ENCODE results near the gene ANKRD35. TPM values are rescaled to one million over a fixed set of nuclear protein-coding genes. Genes with fewer than 3 reads are reported as not detected.
A peak's percentile ranks its signal among the peaks of the same experiment; 100 is the strongest.

Gene ANKRD35
- total RNA-seq, 1 donor from 2014 or later: 0.77 TPM

GRCh38 chr1:145858901-145859490 lies 26.7 kb downstream of the ANKRD35 start, which contains the start of gene PIAS3:
TSS of gene PIAS3 (minus strand) at chr1:145859081. CDS start at chr1:145858990, 91 bp downstream.
- Histone ChIP-seq H3K4me1 (peaks cover 32% of the 10 kb centered on the region), H3K27me3 (ENCODE audit: low read depth) (no peaks in the 10 kb centered on the region), H3K36me3 (peaks cover 30% of the 10 kb centered on the region), H3K9me3 (replicated peaks) (no peaks in the 10 kb centered on the region), H3K27ac (replicated peaks) (peak within 1 kb of the TSS; percentile 94), H3K4me3 (peak within 1 kb of the TSS; percentile 89)
- intact Hi-C loops (cut with micrococcal nuclease): loop anchor here (10.0 kb wide), 2 partner anchors 56 to 106 kb away; partner anchors contain the start of genes ANKRD34A, ITGA10, PEX11B and POLR3GL
- peak; percentile 97 for DNase-seq
- no peak for TF ChIP-seq CTCF (IDR thresholded peaks at IDR 0.05; ENCODE audit: borderline replicate concordance)

- peak; percentile 54 for DNase-seq
- Histone ChIP-seq H3K27me3 (ENCODE audit: low read depth) (no peaks in the 10 kb centered on the region), H3K4me3 (peak overlapping the region; percentile 89), H3K36me3 (peaks cover 36% of the 10 kb centered on the region), H3K9me3 (replicated peaks) (no peaks in the 10 kb centered on the region), H3K27ac (replicated peaks) (peak overlapping the region; percentile 94), H3K4me1 (peaks cover 32% of the 10 kb centered on the region)
- intact Hi-C loops (cut with micrococcal nuclease): loop anchor here (10.0 kb wide), 2 partner anchors 56 to 106 kb away; partner anchors contain the start of genes ANKRD34A, ITGA10, PEX11B and POLR3GL
- TF ChIP-seq CTCF (IDR thresholded peaks at IDR 0.05; ENCODE audit: borderline replicate concordance): no peak
Measured at GRCh38 chr1:145858238-145858900, 27.3 kb downstream of the ANKRD35 start.

GRCh38 chr1:145857170-145857569 lies 28.5 kb downstream of the ANKRD35 start:
- Histone ChIP-seq H3K9me3 (replicated peaks) (no peaks in the 10 kb centered on the region), H3K27me3 (ENCODE audit: low read depth) (no peaks in the 10 kb centered on the region), H3K4me3 (no peak overlapping the region), H3K4me1 (peaks cover 32% of the 10 kb centered on the region), H3K36me3 (peaks cover 48% of the 10 kb centered on the region), H3K27ac (replicated peaks) (no peak overlapping the region)
- intact Hi-C loops (cut with micrococcal nuclease): loop anchor here (10.0 kb wide), 2 partner anchors 58 to 108 kb away; partner anchors contain the start of genes ANKRD34A, ITGA10, PEX11B and POLR3GL
- no peak for TF ChIP-seq CTCF (IDR thresholded peaks at IDR 0.05; ENCODE audit: borderline replicate concordance)
- no peak for DNase-seq

GRCh38 chr1:145855426-145855948 lies 30.2 kb downstream of the ANKRD35 start:
- DNase-seq: no peak
- intact Hi-C loops (cut with micrococcal nuclease): loop anchor here (10.0 kb wide), 2 partner anchors 59 to 109 kb away; partner anchors contain the start of genes ANKRD34A, ITGA10, PEX11B and POLR3GL
- Histone ChIP-seq H3K36me3 (peaks cover 65% of the 10 kb centered on the region), H3K27ac (replicated peaks) (no peak overlapping the region), H3K4me1 (peaks cover 32% of the 10 kb centered on the region), H3K9me3 (replicated peaks) (no peaks in the 10 kb centered on the region), H3K27me3 (ENCODE audit: low read depth) (no peaks in the 10 kb centered on the region), H3K4me3 (no peak overlapping the region)
- TF ChIP-seq CTCF (IDR thresholded peaks at IDR 0.05; ENCODE audit: borderline replicate concordance): no peak

- Histone ChIP-seq H3K27me3 (ENCODE audit: low read depth) (no peaks in the 10 kb centered on the region), H3K9me3 (replicated peaks) (no peaks in the 10 kb centered on the region), H3K36me3 (peaks cover 60% of the 10 kb centered on the region), H3K27ac (replicated peaks) (peak overlapping the region; percentile 16), H3K4me1 (peaks cover 17% of the 10 kb centered on the region), H3K4me3 (no peak overlapping the region)
- DNase-seq: no peak
- TF ChIP-seq CTCF (IDR thresholded peaks at IDR 0.05; ENCODE audit: borderline replicate concordance): peak; percentile 33
- intact Hi-C loops (cut with micrococcal nuclease): loop anchor here (5.0 to 10.0 kb wide), 3 partner anchors 65 to 163 kb away; partner anchors contain the start of genes ANKRD34A, ITGA10, PEX11B and POLR3GL
Measured at GRCh38 chr1:145849356-145850160, 36.1 kb downstream of the ANKRD35 start.
